LNCAP (cell line): Measurements from ENCODE around the gene ZBTB7A.

Source experiments
- TF ChIP-seq, protein P1 (sequence below): fragments of 450-650 bp; IDR thresholded peaks from 2 replicates; pipeline ENCODE4 v1.5.1; 2017; ENCODE audit warnings: mild to moderate bottlenecking

Gene ZBTB7A

DNA sequence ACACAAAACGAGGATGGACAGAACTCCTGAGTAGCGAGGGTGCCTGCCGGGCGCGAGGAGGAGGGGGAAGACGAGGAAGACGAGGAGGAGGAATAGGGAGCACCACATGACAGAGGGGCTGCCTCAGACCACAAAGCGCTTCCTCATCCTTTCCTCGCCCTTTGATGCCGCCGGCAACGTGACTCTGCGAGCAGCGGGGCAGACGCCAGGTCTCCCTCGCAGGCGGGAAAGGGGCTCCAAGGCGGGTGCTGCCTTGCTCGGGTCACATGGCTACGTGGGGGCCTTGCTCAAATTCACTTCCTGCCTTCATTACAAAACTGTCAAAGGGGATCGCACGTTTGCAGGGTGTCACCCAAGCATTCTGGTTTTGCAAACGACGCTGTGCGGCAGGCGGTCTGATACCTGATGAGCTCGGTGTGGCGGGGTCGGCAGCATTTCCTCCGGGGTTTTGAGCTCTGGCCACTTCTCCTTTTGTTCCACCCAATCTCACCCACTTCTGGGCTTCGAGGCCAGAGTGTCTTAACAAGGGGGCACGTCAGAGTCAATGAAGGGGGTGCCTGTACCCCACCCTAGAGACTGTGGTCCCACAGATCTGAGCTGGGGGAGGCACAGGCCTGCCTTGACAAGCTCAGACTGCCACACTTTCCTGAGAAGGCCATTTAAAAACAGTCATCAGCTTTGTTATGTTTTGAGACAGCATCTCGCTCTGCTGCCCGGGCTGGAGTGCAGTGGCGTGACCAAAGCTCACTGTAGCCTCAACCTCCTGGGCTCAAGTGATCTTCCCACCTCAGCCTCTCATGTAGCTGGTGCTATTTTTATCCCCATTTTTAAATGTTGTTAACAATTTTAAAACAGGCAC is 42.3 kb upstream of the ZBTB7A start:
- TF ChIP-seq, protein P1, sequence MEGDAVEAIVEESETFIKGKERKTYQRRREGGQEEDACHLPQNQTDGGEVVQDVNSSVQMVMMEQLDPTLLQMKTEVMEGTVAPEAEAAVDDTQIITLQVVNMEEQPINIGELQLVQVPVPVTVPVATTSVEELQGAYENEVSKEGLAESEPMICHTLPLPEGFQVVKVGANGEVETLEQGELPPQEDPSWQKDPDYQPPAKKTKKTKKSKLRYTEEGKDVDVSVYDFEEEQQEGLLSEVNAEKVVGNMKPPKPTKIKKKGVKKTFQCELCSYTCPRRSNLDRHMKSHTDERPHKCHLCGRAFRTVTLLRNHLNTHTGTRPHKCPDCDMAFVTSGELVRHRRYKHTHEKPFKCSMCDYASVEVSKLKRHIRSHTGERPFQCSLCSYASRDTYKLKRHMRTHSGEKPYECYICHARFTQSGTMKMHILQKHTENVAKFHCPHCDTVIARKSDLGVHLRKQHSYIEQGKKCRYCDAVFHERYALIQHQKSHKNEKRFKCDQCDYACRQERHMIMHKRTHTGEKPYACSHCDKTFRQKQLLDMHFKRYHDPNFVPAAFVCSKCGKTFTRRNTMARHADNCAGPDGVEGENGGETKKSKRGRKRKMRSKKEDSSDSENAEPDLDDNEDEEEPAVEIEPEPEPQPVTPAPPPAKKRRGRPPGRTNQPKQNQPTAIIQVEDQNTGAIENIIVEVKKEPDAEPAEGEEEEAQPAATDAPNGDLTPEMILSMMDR = no peak

DNA sequence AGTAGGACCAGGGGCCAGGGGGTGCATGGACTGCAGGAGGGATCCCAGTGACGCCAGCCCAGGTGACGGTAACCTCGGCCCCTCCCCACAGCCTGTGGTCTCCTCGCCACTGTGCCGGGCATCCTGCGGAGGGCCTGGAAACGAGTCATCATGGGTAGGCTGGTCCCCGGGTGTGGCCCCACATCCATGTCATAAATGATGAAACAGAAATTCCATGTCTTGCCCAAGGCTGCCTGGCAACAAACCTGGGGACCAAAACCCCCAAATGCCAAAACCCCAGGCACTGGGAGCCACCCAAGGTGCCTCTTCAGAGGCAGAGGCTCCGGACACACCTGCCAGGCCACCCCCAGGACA is 36.4 kb upstream of the ZBTB7A start:
- TF ChIP-seq, protein P1 = no peak

DNA sequence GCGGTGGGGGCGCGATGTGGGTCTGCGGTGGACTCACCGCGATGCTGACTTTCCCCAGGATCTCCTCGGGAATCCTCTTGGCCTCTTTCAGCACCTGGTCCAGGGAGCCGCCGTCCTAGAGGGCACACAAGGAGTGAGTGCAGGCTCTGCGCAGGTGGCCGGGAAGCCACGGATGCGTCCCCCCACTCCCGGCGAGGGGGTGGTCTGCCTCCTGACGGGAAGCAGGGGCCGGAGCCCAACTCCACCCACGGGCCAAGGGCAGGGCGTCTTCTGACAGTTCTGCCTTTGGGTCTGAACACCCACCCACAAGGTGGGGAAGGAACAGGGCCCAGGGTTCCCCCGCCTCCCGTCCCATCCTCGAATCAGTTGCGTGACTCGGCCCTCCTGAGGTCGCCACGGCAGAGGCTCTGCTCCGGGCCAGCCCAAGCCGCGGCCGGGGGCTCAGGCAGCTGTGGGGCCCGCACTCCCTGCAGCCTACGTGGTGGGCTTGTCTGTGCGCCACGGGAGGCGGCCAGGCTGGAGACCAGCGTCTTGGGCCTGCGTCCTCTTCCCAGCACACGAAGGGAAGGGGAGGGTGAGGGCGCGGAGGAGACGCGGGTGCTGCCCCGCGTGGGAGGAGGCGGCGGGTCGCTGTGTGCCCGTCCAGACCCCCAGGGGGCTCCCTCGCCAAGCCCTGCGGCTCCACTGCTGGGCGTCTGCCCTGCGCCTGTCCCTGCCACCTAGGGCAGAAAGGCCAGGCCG is 35.8 kb upstream of the ZBTB7A start:
- TF ChIP-seq, protein P1 = no peak

DNA sequence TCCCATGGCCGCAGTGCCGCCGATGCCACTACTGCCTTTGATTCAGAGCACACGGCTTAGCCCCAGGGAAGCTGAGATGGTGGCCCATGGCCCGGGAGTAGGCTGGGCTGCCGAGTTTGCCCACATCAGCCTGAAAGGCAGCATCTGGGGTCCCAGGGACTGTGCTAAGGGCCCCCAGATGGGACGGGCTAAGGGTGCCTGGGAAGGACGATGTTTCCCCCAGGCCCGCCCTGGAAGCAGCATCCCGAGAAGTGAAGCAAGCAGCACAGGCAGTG is 34.7 kb upstream of the ZBTB7A start:
- TF ChIP-seq, protein P1 = no peak

DNA sequence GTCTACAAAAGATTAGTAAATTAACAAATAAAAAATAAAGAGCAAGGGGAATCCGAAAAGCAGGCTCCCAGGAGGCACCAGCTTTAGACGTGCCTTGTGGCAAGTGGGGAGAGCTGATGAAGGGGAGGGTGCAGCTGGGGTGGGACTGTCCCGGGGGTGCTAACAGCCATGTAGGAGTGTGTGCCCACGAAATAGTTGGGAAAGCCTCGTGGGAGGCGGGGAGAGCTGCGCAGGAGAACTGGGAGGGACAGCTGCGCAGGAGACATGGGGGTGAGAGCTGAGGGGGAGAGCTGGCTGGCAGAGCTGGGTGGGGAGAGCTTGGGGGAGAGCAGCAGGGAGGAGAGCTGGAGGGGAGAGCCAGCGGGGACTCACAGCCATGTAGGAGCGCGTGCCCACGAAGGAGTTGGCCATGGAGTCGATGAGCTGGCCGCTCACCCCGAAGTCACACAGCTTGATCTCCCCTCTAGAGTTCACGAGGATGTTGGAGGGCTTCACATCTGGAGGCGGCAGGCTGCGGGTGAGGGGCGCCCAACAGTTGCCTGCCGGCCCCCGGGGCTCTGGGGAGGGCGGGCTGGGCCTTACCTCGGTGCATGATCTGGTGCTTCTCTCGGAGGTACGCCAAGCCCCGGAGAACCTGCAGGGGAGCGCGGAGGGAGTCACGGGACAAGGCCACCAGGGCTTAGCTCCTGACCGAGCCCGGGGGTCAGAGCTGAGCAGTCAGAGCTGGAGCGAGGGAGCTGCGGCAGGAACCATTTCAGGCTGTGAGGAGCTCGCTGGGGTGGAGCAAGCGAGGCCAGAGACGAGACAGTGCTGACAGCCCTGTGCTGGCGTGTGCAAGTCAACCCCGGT is 34.2 kb upstream of the ZBTB7A start:
- TF ChIP-seq, protein P1 = no peak

DNA sequence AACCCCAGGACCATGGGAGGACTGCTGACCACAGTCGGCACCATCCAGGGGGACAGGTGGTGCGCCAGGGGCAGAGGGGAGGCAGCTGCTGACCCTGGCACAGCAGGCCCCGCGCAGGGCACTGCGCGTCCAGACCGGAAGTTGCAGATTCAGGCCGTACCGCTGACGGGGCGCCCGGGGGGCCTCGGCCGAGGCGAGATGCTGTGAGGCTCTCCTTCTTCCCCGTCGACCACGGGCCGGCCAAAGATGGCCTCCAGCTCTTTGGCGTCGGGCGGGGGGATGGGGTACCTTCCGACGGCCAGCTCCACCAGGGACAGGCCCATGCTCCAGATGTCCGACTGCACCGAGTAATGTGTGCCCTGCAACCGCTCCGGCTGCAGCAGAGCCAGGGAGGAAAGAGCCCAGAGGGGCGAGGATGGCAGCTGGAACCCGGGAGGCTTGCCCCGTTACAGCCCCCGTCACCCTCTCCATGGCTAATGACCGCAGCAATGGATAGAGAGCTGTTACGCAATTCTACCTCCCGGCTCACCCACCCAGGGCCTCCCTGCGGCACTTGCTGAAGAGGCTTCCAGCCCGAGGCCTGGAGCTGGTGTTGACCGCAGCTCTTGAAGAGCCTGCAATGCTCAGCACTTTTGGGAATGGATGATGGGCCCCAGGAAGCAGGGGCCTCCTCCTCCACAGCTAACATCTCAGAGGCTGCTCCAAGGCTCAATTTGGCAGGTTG is 32.5 kb upstream of the ZBTB7A start:
- TF ChIP-seq, protein P1 = no peak

DNA sequence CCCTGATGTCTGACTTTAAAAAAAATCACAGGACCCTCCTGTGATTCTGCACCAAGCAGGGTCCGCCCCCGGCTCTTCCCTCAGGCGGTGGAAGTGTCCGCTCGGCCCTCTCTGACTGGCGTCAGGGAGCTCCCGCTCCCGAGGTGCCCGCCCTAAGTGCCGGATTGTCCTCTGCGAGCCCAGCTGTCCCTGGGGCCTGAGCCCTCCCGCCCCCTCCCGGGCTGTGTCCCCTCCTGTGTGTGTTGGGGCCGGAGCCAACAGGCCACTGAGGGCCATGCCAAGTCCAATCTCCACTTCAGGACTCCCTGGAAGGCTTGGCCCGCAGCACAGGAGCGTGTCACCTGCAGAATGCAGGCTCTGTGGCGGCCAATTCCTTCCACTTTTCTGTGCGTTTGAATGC is 31.8 kb upstream of the ZBTB7A start:
- TF ChIP-seq, protein P1 = no peak
